OCI-LY3 (cell line): ENCODE measurements around the gene MTURN.

Experiments used
- H2AFZ ChIP-seq: fragments of 200-600, 300-600 bp; shearing (Covaris generic); 2 replicates; pipeline ENCODE4 v1.6.0; 2014; ENCODE audit warnings: antibody characterized with exemption, low read depth, low read length
- H3K27ac ChIP-seq: fragments of 200-600, 300-600 bp; sonication (generic); 2 replicates; pipeline ENCODE4 v1.5.1; 2014; ENCODE audit warnings: mild to moderate bottlenecking, low read length, moderate library complexity, mixed read lengths
- H3K27me3 ChIP-seq: fragments of 200-600, 300-600 bp; sonication (generic); 2 replicates; pipeline ENCODE4 v1.6.1; 2014; ENCODE audit warnings: low read depth, low read length, mixed read lengths
- H3K36me3 ChIP-seq: fragments of 200-600, 300-600 bp; sonication (generic); replicated peaks from 2 replicates; pipeline ENCODE3; 2014; ENCODE audit warnings: low read depth, low read length, mixed read lengths
- H3K4me1 ChIP-seq: fragments of 300-600, 200-600 bp; sonication (generic); 2 replicates; pipeline ENCODE4 v1.6.1; 2014; ENCODE audit warnings: low read length, mixed read lengths
- H3K4me2 ChIP-seq: fragments of 200-600, 300-600 bp; sonication (generic); 2 replicates; pipeline ENCODE4 v1.6.1; 2014; ENCODE audit warnings: low read length, mixed read lengths
- H3K4me3 ChIP-seq: fragments of 300-600, 200-600 bp; sonication (generic); 2 replicates; pipeline ENCODE4 v1.5.1; 2014; ENCODE audit warnings: antibody characterized with exemption, mild to moderate bottlenecking, low read length, moderate library complexity
- H3K79me2 ChIP-seq: fragments of 300-600, 200-600 bp; shearing (Covaris generic); 2 replicates; pipeline ENCODE4 v1.6.1; 2014; ENCODE audit warnings: mild to moderate bottlenecking, low read length, mixed read lengths
- H3K9ac ChIP-seq: fragments of 300-600, 200-600 bp; shearing (Covaris generic); 2 replicates; pipeline ENCODE4 v1.6.0; 2014; ENCODE audit warnings: mild to moderate bottlenecking, low read length, moderate library complexity
- H3K9me3 ChIP-seq: fragments of 200-600, 300-600 bp; shearing (Covaris generic); 2 replicates; pipeline ENCODE4 v1.6.1; 2014; ENCODE audit warnings: low read length, mixed read lengths; ENCODE audit not compliant: insufficient read depth
- H4K20me1 ChIP-seq: fragments of 200-600, 300-600 bp; sonication (generic); 2 replicates; pipeline ENCODE4 v1.6.1; 2016; ENCODE audit warnings: low read length, mixed read lengths; ENCODE audit not compliant: insufficient read depth
- EZH2phosphoT487 ChIP-seq: fragments of 200-600 bp; shearing (Covaris generic); IDR thresholded peaks from 2 replicates; pipeline ENCODE4 v1.6.1; 2018; ENCODE audit warnings: antibody characterized with exemption, mixed run types, low read depth
- TF ChIP-seq, protein P1 (sequence below): fragments of 200-600, 300-600 bp; sonication (generic); IDR thresholded peaks from 2 replicates; pipeline ENCODE4 v1.5.1; 2014; ENCODE audit warnings: antibody characterized with exemption, low read length, low read depth

Gene MTURN

DNA sequence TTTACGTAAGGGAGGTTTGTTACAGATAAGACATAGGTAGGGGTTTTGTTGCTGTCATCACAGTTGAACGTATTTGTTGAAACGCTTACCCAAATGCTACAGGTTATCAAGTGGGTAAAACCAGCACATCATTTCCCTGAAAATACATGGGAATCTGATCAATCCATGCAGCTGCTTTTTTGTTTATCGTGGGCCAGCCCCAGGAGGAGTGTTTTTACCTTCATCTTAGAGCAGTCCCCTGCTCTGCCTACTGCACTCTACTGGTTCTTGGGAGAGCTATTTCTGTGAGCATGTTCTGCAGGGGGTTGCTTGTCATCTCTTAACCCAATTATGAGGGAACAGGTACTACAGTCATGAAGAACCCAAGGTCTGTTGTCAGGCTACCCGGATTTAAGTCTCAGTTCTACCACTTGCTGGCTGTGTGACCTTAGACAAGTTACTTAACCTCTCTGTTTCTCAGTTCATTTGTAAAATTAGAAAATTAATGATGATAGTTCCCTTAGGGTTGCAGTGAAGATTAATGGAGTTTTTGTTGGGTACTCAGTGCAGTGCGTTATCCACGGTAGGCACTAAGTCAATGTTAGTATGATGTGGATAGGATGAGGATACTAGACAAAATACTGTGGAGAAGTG, 15.0 kb downstream of the MTURN start:
- H4K20me1 ChIP-seq, result no peaks in the 10 kb centered on the region
- H3K27me3 ChIP-seq, result no peaks in the 10 kb centered on the region
- TF ChIP-seq, protein P1, sequence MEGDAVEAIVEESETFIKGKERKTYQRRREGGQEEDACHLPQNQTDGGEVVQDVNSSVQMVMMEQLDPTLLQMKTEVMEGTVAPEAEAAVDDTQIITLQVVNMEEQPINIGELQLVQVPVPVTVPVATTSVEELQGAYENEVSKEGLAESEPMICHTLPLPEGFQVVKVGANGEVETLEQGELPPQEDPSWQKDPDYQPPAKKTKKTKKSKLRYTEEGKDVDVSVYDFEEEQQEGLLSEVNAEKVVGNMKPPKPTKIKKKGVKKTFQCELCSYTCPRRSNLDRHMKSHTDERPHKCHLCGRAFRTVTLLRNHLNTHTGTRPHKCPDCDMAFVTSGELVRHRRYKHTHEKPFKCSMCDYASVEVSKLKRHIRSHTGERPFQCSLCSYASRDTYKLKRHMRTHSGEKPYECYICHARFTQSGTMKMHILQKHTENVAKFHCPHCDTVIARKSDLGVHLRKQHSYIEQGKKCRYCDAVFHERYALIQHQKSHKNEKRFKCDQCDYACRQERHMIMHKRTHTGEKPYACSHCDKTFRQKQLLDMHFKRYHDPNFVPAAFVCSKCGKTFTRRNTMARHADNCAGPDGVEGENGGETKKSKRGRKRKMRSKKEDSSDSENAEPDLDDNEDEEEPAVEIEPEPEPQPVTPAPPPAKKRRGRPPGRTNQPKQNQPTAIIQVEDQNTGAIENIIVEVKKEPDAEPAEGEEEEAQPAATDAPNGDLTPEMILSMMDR, result no peak
- TF ChIP-seq EZH2phosphoT487, result no peak
- peak overlapping the region; percentile 60 for H3K4me2 ChIP-seq
- H3K4me3 ChIP-seq, result no peak overlapping the region
- H3K4me1 ChIP-seq, result peaks cover 48% of the 10 kb centered on the region
- peaks cover 19% of the 10 kb centered on the region for H3K36me3 ChIP-seq
- no peak overlapping the region for H2AFZ ChIP-seq
- peaks cover 49% of the 10 kb centered on the region for H3K79me2 ChIP-seq
- no peak overlapping the region for H3K27ac ChIP-seq
- no peaks in the 10 kb centered on the region for H3K9me3 ChIP-seq
- no peak overlapping the region for H3K9ac ChIP-seq

DNA sequence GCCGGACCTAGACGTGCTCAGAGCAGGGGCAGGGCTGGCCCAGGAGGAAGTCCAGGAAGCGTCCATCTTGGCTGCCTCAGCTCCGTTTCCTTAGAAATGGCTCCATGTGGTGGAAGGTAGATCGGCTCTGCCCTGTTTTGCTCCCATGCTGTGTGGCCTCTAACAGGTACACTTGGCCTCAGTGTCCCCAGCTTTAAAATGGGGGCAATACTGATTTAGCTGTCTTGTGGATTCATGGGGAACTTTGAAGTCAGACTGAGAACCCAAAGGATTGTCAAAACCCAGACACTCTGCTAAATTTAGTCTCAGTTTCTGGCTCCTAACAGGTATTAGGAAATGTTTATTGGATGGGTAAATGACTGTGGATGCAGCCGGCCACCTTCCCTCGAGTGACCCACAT, 15.9 kb downstream of the MTURN start:
- H3K9ac ChIP-seq, result no peak overlapping the region
- no peaks in the 10 kb centered on the region for H4K20me1 ChIP-seq
- H3K36me3 ChIP-seq, result peaks cover 19% of the 10 kb centered on the region
- no peak overlapping the region for H3K27ac ChIP-seq
- peaks cover 40% of the 10 kb centered on the region for H3K79me2 ChIP-seq
- no peaks in the 10 kb centered on the region for H3K27me3 ChIP-seq
- no peak overlapping the region for H3K4me2 ChIP-seq
- H3K9me3 ChIP-seq, result no peaks in the 10 kb centered on the region
- H3K4me3 ChIP-seq, result no peak overlapping the region
- H3K4me1 ChIP-seq, result peaks cover 39% of the 10 kb centered on the region
- TF ChIP-seq, protein P1, result no peak
- no peak for TF ChIP-seq EZH2phosphoT487
- H2AFZ ChIP-seq, result no peak overlapping the region

DNA sequence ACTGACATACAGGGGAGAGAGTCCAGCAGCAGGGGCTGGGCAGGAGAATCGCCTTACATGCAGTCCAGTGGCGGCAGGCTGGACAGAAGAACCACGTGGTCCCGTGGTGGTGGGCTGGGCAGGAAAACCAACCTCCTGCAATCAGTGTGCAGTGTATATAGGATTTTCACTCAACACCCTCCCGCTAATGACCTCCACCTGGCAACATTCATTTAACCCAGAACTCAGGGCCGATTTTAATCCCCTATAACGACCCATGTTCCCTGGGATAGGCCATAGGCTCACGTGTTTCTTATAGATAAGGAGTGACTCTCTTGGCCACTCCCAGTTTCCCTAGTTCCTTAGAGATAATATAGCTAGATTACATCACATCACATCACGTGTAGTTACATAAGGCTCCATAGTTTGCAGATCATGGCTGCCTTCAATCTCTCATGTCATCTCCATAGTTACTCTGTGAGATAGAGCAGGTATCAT, 19.4 kb downstream of the MTURN start:
- Histone ChIP-seq H3K9ac (no peak overlapping the region), H3K79me2 (peaks cover 10% of the 10 kb centered on the region)

DNA sequence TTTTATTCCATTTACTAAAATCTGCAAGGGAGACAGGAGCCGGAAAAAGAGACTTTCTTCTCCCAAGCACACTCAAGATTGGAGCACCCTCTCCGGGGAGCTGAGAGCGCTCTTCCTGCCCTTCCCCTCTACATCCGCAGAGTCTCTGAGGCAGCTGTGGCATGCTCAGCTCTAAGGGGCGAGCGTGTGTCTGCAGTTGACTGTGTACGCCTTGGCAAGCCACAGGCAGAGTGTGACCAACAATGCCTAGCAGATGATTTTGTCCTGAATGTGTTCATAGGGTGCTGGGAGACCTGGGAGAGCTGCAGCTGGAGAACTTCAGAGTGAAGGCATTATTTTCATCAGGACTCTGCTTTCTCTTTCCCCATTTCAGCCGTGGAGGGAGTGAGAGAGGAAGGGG, 20.7 kb downstream of the MTURN start:
- Histone ChIP-seq H2AFZ (no peak overlapping the region), H3K79me2 (no peaks in the 10 kb centered on the region), H3K27ac (no peak overlapping the region), H4K20me1 (no peaks in the 10 kb centered on the region), H3K27me3 (no peaks in the 10 kb centered on the region), H3K4me3 (no peak overlapping the region), H3K36me3 (peaks cover 9% of the 10 kb centered on the region), H3K4me1 (peaks cover 25% of the 10 kb centered on the region), H3K9me3 (no peaks in the 10 kb centered on the region), H3K4me2 (no peak overlapping the region), H3K9ac (no peak overlapping the region)
- TF ChIP-seq EZH2phosphoT487, result no peak
- TF ChIP-seq, protein P1, result no peak

More for the DNA sequence above, 19.4 kb downstream of the MTURN start:
- no peak overlapping the region for H2AFZ ChIP-seq
- H3K27ac ChIP-seq, result no peak overlapping the region
- H3K9me3 ChIP-seq, result no peaks in the 10 kb centered on the region
- no peaks in the 10 kb centered on the region for H3K27me3 ChIP-seq
- H3K36me3 ChIP-seq, result peaks cover 18% of the 10 kb centered on the region
- no peak overlapping the region for H3K4me3 ChIP-seq
- peaks cover 17% of the 10 kb centered on the region for H3K4me1 ChIP-seq
- no peaks in the 10 kb centered on the region for H4K20me1 ChIP-seq
- TF ChIP-seq EZH2phosphoT487, result no peak
- TF ChIP-seq, protein P1, result no peak
- no peak overlapping the region for H3K4me2 ChIP-seq
